SK-N-SH treated with all-trans-retinoic acid at 6 μM for 48 hours (cell line): ENCODE results near the gene PBX2.

ENCODE experiments used
- ATAC-seq: fragments of 200-7000 bp; cut with Tn5 transposase; 3 replicates; pipeline ENCODE4 v1.9.1; 2020; ENCODE audit warnings: mild to moderate bottlenecking, moderate library complexity
- ARNTL ChIP-seq: fragments of 450-650 bp; formaldehyde crosslinking; IDR thresholded peaks from 2 replicates; pipeline ENCODE4 v1.5.0; 2020; ENCODE audit warnings: low read depth, mild to moderate bottlenecking, moderate library complexity, borderline replicate concordance
- BACH2 ChIP-seq: fragments of 250-450 bp; sonication (Bioruptor Pico); IDR thresholded peaks from 2 replicates; pipeline ENCODE4 v1.9.0; 2021; ENCODE audit warnings: mild to moderate bottlenecking, borderline replicate concordance
- CREB5 ChIP-seq: fragments of 250-450 bp; sonication (Bioruptor Pico); IDR thresholded peaks from 2 replicates; pipeline ENCODE4 v1.5.1; 2020; ENCODE audit warnings: low read depth, mild to moderate bottlenecking, moderate library complexity
- CSDC2 ChIP-seq: fragments of 250-450 bp; sonication (Bioruptor Pico); IDR thresholded peaks from 2 replicates; pipeline ENCODE4 v1.5.0; 2020; ENCODE audit warnings: mild to moderate bottlenecking, moderate library complexity
- CSRNP3 ChIP-seq: fragments of 250-450 bp; sonication (Bioruptor Pico); IDR thresholded peaks from 2 replicates; pipeline ENCODE4 v1.5.1; 2021; ENCODE audit warnings: mild to moderate bottlenecking, moderate library complexity
- ESRRG ChIP-seq: fragments of 250-450 bp; sonication (Bioruptor Pico); IDR thresholded peaks from 2 replicates; pipeline ENCODE4 v1.6.1; 2021; ENCODE audit warnings: mild to moderate bottlenecking
- GLIS3 ChIP-seq: fragments of 250-450 bp; sonication (Bioruptor Pico); IDR thresholded peaks from 2 replicates; pipeline ENCODE4 v1.5.0; 2020; ENCODE audit warnings: mild to moderate bottlenecking, moderate library complexity
- ISL1 ChIP-seq: fragments of 250-450 bp; sonication (Bioruptor Pico); IDR thresholded peaks from 2 replicates; pipeline ENCODE4 v2.1.2; 2022; ENCODE audit warnings: mild to moderate bottlenecking, moderate library complexity
- OSR1 ChIP-seq: fragments of 250-450 bp; sonication (Bioruptor Pico); IDR thresholded peaks from 2 replicates; pipeline ENCODE4 v1.8.0; 2022; ENCODE audit warnings: moderate library complexity, mild to moderate bottlenecking, inconsistent platforms
- PATZ1 ChIP-seq: fragments of 250-450 bp; sonication (Bioruptor Pico); IDR thresholded peaks from 2 replicates; pipeline ENCODE4 v1.8.0; 2020; ENCODE audit warnings: mild to moderate bottlenecking, moderate library complexity, borderline replicate concordance
- RARB ChIP-seq: fragments of 250-450 bp; sonication (Bioruptor Pico); IDR thresholded peaks from 2 replicates; pipeline ENCODE4 v1.8.0; 2021; ENCODE audit warnings: mild to moderate bottlenecking, moderate library complexity
- SNAI2 ChIP-seq: fragments of 250-450 bp; sonication (Bioruptor Pico); IDR thresholded peaks from 2 replicates; pipeline ENCODE4 v1.5.0; 2020; ENCODE audit warnings: mild to moderate bottlenecking, moderate library complexity
- TCF4 ChIP-seq: fragments of 250-450 bp; sonication (Bioruptor Pico); IDR thresholded peaks from 2 replicates; pipeline ENCODE4 v1.8.0; 2021; ENCODE audit warnings: mild to moderate bottlenecking, moderate library complexity, borderline replicate concordance
- TSHZ2 ChIP-seq: fragments of 250-450 bp; sonication (Bioruptor Pico); IDR thresholded peaks from 2 replicates; pipeline ENCODE4 v1.5.0; 2020; ENCODE audit warnings: mild to moderate bottlenecking, moderate library complexity
- ZC3H10 ChIP-seq: fragments of 250-450 bp; sonication (Bioruptor Pico); IDR thresholded peaks from 2 replicates; pipeline ENCODE4 v1.5.1; 2021; ENCODE audit warnings: mild to moderate bottlenecking, moderate library complexity
- ZFP3 ChIP-seq: fragments of 250-450 bp; sonication (Bioruptor Pico); IDR thresholded peaks from 2 replicates; pipeline ENCODE4 v1.5.0; 2020; ENCODE audit warnings: mild to moderate bottlenecking, moderate library complexity
- ZFP30 ChIP-seq: fragments of 450-650 bp; formaldehyde crosslinking; IDR thresholded peaks from 2 replicates; pipeline ENCODE4 v1.5.0; 2022; ENCODE audit warnings: mild to moderate bottlenecking, moderate library complexity
- ZNF565 ChIP-seq: fragments of 450-650 bp; formaldehyde crosslinking; conservative IDR thresholded peaks from 2 replicates; pipeline ENCODE4 v1.5.0; 2020; ENCODE audit warnings: low read depth, mild to moderate bottlenecking, moderate library complexity
- ZNF70 ChIP-seq: fragments of 450-650 bp; formaldehyde crosslinking; IDR thresholded peaks from 2 replicates; pipeline ENCODE4 v1.5.0; 2020; ENCODE audit warnings: mild to moderate bottlenecking, moderate library complexity
- ZNF8 ChIP-seq: fragments of 450-650 bp; formaldehyde crosslinking; IDR thresholded peaks from 2 replicates; pipeline ENCODE4 v1.5.0; 2020; ENCODE audit warnings: mild to moderate bottlenecking, moderate library complexity

Gene PBX2

GRCh38 chr6:32183030-32183429 is 7.0 kb downstream of the PBX2 start (continued):
- no peak for TF ChIP-seq PATZ1 (CRISPR knock-in tag)
- no peak for TF ChIP-seq GLIS3
- TF ChIP-seq ZFP30 = no peak

- TF ChIP-seq ZNF70 (no peak), ISL1 (CRISPR knock-in tag) (no peak), CSRNP3 (CRISPR knock-in tag) (no peak), ESRRG (CRISPR knock-in tag) (no peak), ARNTL (CRISPR knock-in tag) (no peak), ZNF8 (no peak), ZNF565 (CRISPR knock-in tag) (no peak)
- ATAC-seq = no peak
These were observed 7.4 kb downstream of the PBX2 start for GRCh38 chr6:32182555-32182981.

GRCh38 chr6:32181915-32182529 is 8.0 kb downstream of the PBX2 start:
- no peak for TF ChIP-seq TSHZ2 (CRISPR knock-in tag)
- no peak for TF ChIP-seq CSDC2
- TF ChIP-seq TCF4 = no peak
- TF ChIP-seq ZC3H10 = no peak
- TF ChIP-seq ZFP3 (CRISPR knock-in tag) = no peak
- no peak for TF ChIP-seq ISL1 (CRISPR knock-in tag)
- TF ChIP-seq GLIS3 = no peak
- no peak for TF ChIP-seq PATZ1 (CRISPR knock-in tag)
- TF ChIP-seq ZNF8 = no peak
- TF ChIP-seq BACH2 (CRISPR knock-in tag) = no peak
- no peak for TF ChIP-seq ZNF70
- no peak for TF ChIP-seq SNAI2
- no peak for TF ChIP-seq ESRRG (CRISPR knock-in tag)
- ATAC-seq = no peak

- no peak for ATAC-seq
- TF ChIP-seq ARNTL (CRISPR knock-in tag) (no peak), OSR1 (CRISPR knock-in tag) (no peak), SNAI2 (no peak), RARB (CRISPR knock-in tag) (no peak), ISL1 (CRISPR knock-in tag) (no peak), CREB5 (CRISPR knock-in tag) (no peak), CSDC2 (no peak)
These were observed 8.8 kb downstream of the PBX2 start for GRCh38 chr6:32181148-32181702.
